CD4-positive, alpha-beta T cell (primary cell): ENCODE data around the gene MTRR. TPM values are rescaled to one million over a fixed set of nuclear protein-coding genes. Genes with fewer than 3 reads are reported as not detected.

ENCODE experiments used
- ATAC-seq: fragments of 200-7000 bp; cut with Tn5 transposase; one replicate; pipeline ENCODE4 v1.10.0; 2022; ENCODE audit warnings: mild to moderate bottlenecking; ENCODE audit not compliant: poor library complexity
- CTCF ChIA-PET: fragments of 350-600 bp; sonication (Branson Sonifier 250); formaldehyde crosslinking; loops from one replicate; lab custom pipeline; 2021; ENCODE audit warnings: antibody characterized with exemption, inconsistent platforms; lab: Charles Lee
- POLR2A ChIA-PET: fragments of 350-600 bp; sonication (Branson Sonifier 250); formaldehyde crosslinking; loops from one replicate; lab custom pipeline; 2021; ENCODE audit warnings: antibody characterized with exemption, inconsistent platforms; lab: Charles Lee
- DNase-seq, 14 experiments: peaks; one replicate each; pipeline ENCODE4 v3.0.0-alpha.2; 2013 to 2020; ENCODE audit warnings: mixed read lengths in 2 of 14
- H3K27ac ChIP-seq, 2 donors: one replicate each; pipeline versions ENCODE4 v1.5.1 to v1.7.0; 2013; ENCODE audit warnings: low read length in 2 of 2, low read depth in 1 of 2, mild to moderate bottlenecking in 1 of 2
- H3K27me3 ChIP-seq, 2 experiments: 1 replicate in 1 of 2; 2 replicates in 1 of 2; pipeline versions ENCODE4 v1.6.1 to v1.7.0; 2013; ENCODE audit warnings: low read length in 2 of 2, control low read depth in 1 of 2, mild to moderate bottlenecking in 1 of 2, moderate library complexity in 1 of 2; ENCODE audit not compliant: insufficient read depth in 2 of 2, control insufficient read depth in 1 of 2
- H3K36me3 ChIP-seq: one replicate; pipeline ENCODE4 v1.6.1; 2013; ENCODE audit warnings: low read length, control low read depth; ENCODE audit not compliant: insufficient read depth
- H3K4me1 ChIP-seq: one replicate; pipeline ENCODE4 v1.6.1; 2013; ENCODE audit warnings: low read length, control low read depth; ENCODE audit not compliant: insufficient read depth
- H3K4me3 ChIP-seq: one replicate; pipeline ENCODE4 v1.5.1; 2013; ENCODE audit warnings: mild to moderate bottlenecking, low read length, moderate library complexity
- H3K9me3 ChIP-seq, 2 experiments: 1 replicate in 1 of 2; 2 replicates in 1 of 2; pipeline versions ENCODE4 v1.6.1 to v1.7.0; 2013; ENCODE audit warnings: low read length in 2 of 2, mild to moderate bottlenecking in 2 of 2, control low read depth in 1 of 2, moderate library complexity in 1 of 2; ENCODE audit not compliant: control insufficient read depth in 1 of 2, insufficient read depth in 1 of 2
- H3K27ac Mint-ChIP-seq: one replicate; pipeline ENCODE4 v1.8.0; 2020; ENCODE audit warnings: mixed read lengths
- H3K27me3 Mint-ChIP-seq: one replicate; pipeline ENCODE4 v1.8.0; 2021; ENCODE audit warnings: mixed read lengths
- H3K36me3 Mint-ChIP-seq: one replicate; pipeline ENCODE4 v1.8.0; 2021; ENCODE audit warnings: low read depth, mixed read lengths
- H3K4me1 Mint-ChIP-seq: one replicate; pipeline ENCODE4 v1.8.0; 2021; ENCODE audit warnings: low read depth, mixed read lengths
- H3K4me3 Mint-ChIP-seq: one replicate; pipeline ENCODE4 v1.8.0; 2020; ENCODE audit warnings: mild to moderate bottlenecking, mixed read lengths
- H3K9me3 Mint-ChIP-seq: one replicate; pipeline ENCODE4 v1.8.0; 2020; ENCODE audit warnings: mixed read lengths
- intact Hi-C, 2 experiments: fragments of 100-400 bp; cut with DNase I in 1 of 2; cut with micrococcal nuclease in 1 of 2; formaldehyde crosslinking; loops; one replicate each; pipeline versions ENCODE4 v1.15.1 to v1.9.0; 2023 to 2025; cut with DNase I, micrococcal nuclease
- total RNA-seq, 174 experiments: library from RNA in 2 of 174; stranded (reverse) in 2 of 174; gene quantifications; one replicate each; pipeline ENCODE4 v1.2.3 and lab custom pipeline; 2021 to 2026
- TF ChIP-seq, protein P1 (sequence below): fragments of 200-600 bp; IDR thresholded peaks from one replicate; pipeline ENCODE4 v1.8.0; 2022; ENCODE audit warnings: antibody characterized with exemption, mild to moderate bottlenecking

Gene MTRR
- total RNA-seq, 2 experiments from 2014 or later: 74.6 to 77.5 TPM

DNA sequence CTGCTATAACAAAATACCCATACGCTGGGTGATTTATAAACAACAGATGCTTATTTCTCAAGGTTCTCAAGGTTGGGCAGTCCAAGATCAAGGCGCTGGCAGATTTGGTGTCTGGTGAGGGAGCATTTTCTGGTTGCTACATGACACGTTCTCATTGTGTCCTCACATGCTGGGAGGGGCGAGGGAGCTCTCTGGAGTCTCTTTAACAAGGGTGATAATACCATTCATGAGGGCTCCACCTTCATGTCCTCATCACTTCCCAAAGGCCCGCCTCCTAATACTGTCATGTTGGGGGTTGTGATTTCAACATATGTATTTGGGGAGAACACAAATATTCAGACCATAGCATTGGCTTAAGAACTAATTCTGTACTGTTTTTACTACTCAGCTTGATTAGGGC lies 22.6 kb upstream of the MTRR start:
- Histone ChIP-seq H3K36me3 (no peaks in the 10 kb centered on the region), H3K9me3 (peaks cover 0 to 9% of the 10 kb centered on the region in 2 experiments), H3K27me3 (peaks cover 16 to 19% of the 10 kb centered on the region in 2 experiments), H3K27ac (no peak overlapping the region), H3K4me1 (peaks cover 16% of the 10 kb centered on the region), H3K4me3 (no peak overlapping the region)
- intact Hi-C loops: no loop called here
- ATAC-seq (no peak), DNase-seq (no peak)
- Mint-ChIP-seq H3K27me3 (peaks cover 45% of the 10 kb centered on the region), H3K4me1 (peaks cover 4% of the 10 kb centered on the region), H3K36me3 (no peaks in the 10 kb centered on the region), H3K4me3 (no peak overlapping the region), H3K27ac (no peak overlapping the region), H3K9me3 (no peaks in the 10 kb centered on the region)
- TF ChIP-seq, protein P1, sequence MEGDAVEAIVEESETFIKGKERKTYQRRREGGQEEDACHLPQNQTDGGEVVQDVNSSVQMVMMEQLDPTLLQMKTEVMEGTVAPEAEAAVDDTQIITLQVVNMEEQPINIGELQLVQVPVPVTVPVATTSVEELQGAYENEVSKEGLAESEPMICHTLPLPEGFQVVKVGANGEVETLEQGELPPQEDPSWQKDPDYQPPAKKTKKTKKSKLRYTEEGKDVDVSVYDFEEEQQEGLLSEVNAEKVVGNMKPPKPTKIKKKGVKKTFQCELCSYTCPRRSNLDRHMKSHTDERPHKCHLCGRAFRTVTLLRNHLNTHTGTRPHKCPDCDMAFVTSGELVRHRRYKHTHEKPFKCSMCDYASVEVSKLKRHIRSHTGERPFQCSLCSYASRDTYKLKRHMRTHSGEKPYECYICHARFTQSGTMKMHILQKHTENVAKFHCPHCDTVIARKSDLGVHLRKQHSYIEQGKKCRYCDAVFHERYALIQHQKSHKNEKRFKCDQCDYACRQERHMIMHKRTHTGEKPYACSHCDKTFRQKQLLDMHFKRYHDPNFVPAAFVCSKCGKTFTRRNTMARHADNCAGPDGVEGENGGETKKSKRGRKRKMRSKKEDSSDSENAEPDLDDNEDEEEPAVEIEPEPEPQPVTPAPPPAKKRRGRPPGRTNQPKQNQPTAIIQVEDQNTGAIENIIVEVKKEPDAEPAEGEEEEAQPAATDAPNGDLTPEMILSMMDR: no peak
- CTCF ChIA-PET: interaction anchor here (1.2 kb wide), 1 partner anchor 41 kb away, joined by 3 read pairs; no protein-coding TSS in a partner anchor
- POLR2A ChIA-PET: no interaction called here

DNA sequence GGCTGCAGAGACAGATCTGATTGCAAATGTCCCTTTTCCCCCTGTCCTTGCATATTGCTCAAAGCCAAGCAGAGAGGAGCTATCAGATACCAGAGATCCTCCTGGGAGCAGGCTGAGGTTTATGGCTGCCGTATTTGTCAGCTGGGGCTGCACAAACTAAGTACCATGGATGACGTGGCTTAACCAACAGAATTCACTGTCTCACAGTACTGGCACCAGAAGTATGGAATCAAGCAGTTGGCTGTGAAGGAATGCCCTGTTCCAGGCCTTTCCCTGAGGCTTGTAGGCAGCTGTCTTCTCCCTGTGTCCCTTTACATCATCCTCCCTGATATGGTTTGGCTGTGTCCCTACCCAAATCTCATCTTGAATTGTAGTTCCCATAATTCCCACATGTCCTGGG lies 20.7 kb upstream of the MTRR start:
- peaks cover 29% of the 10 kb centered on the region for H3K4me1 ChIP-seq
- no peak overlapping the region for H3K4me3 Mint-ChIP-seq
- TF ChIP-seq, protein P1: no peak
- H3K4me3 ChIP-seq: no peak overlapping the region
- peaks cover 22% of the 10 kb centered on the region for H3K4me1 Mint-ChIP-seq
- ATAC-seq (no peak), DNase-seq (no peak)
- intact Hi-C loops: no loop called here
- H3K36me3 Mint-ChIP-seq: no peaks in the 10 kb centered on the region
- no peaks in the 10 kb centered on the region for H3K36me3 ChIP-seq
- H3K27ac Mint-ChIP-seq: no peak overlapping the region
- peaks cover 16 to 19% of the 10 kb centered on the region in 2 experiments for H3K27me3 ChIP-seq
- H3K9me3 ChIP-seq: peaks cover 0 to 9% of the 10 kb centered on the region in 2 experiments
- H3K9me3 Mint-ChIP-seq: no peaks in the 10 kb centered on the region
- CTCF ChIA-PET: no interaction called here
- POLR2A ChIA-PET: no interaction called here
- H3K27ac ChIP-seq: no peak overlapping the region
- H3K27me3 Mint-ChIP-seq: peaks cover 40% of the 10 kb centered on the region

DNA sequence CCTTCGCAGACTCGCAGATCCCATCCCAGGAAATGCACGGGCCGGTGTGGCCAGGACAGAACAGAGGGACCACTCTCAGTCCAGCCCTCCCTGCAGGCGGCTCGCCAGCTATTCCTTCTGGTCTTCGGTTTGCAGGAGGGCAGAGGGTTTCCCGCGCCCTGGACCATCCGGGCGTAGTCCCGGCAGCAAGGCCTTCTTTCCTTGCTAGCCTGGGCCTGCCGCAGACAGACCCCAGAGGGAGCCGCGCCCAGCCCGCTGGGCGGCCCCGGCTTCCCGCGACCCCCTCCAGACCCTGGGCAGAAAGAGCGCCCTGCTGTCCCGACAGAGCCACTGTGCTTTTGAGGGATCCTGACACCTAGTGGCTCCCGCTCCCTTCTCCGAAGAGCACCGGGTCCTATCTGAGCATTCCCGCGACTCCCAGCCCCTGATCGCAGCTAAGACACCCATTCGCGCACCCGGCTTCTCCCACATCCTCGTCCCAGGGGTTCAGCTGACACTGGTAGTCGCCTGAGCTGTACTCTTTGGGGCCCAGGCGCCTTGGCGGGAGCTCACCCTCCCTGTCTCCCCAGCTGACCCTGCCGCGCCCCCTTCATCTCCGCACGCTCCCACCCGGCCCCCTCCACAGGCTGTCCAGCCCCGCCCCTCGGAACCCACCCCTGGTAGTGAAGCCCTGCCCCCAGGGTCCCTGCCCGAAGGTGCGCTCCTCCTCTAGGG lies 19.1 kb upstream of the MTRR start:
- ChIA-PET POLR2A (interaction anchor here (1.0 to 2.2 kb wide), 2 partner anchors 20 to 1217 kb away, joined by 3 to 17 read pairs; partner anchors contain the start of genes FASTKD3, MTRR, NSUN2 and SRD5A1), CTCF (interaction anchor here (1.2 to 1.5 kb wide), 2 partner anchors 22 to 34 kb away, joined by 3 read pairs; no protein-coding TSS in a partner anchor)
- peaks cover 23% of the 10 kb centered on the region for H3K4me1 Mint-ChIP-seq
- Histone ChIP-seq H3K27me3 (peaks cover 11 to 16% of the 10 kb centered on the region in 2 experiments), H3K4me3 (peak overlapping the region; percentile 49), H3K4me1 (peaks cover 29% of the 10 kb centered on the region), H3K9me3 (peaks cover 0 to 9% of the 10 kb centered on the region in 2 experiments), H3K36me3 (no peaks in the 10 kb centered on the region), H3K27ac (no peak overlapping the region)
- H3K9me3 Mint-ChIP-seq: no peaks in the 10 kb centered on the region
- TF ChIP-seq, protein P1: no peak
- H3K27ac Mint-ChIP-seq: no peak overlapping the region
- peaks cover 34% of the 10 kb centered on the region for H3K27me3 Mint-ChIP-seq
- intact Hi-C loops: loop anchor here (2.0 to 10.0 kb wide), 3 partner anchors 19 to 1085 kb away; partner anchors contain the start of genes FASTKD3 (in 1 of the 2) and MTRR (in 1 of the 2)
- peak in 4 of 14 experiments; percentile 4 to 32 (median 16) for DNase-seq
- no peaks in the 10 kb centered on the region for H3K36me3 Mint-ChIP-seq
- peak overlapping the region; percentile 91 for H3K4me3 Mint-ChIP-seq
- ATAC-seq: peak; percentile 26
